ENCODE measurements around the gene DNMT3A.
"Not testable (repeated sequence)": the region's sequence is repeated elsewhere in the genome, so short reads cannot be mapped to it uniquely, and the experiment has no call there.

Gene DNMT3A

DNA sequence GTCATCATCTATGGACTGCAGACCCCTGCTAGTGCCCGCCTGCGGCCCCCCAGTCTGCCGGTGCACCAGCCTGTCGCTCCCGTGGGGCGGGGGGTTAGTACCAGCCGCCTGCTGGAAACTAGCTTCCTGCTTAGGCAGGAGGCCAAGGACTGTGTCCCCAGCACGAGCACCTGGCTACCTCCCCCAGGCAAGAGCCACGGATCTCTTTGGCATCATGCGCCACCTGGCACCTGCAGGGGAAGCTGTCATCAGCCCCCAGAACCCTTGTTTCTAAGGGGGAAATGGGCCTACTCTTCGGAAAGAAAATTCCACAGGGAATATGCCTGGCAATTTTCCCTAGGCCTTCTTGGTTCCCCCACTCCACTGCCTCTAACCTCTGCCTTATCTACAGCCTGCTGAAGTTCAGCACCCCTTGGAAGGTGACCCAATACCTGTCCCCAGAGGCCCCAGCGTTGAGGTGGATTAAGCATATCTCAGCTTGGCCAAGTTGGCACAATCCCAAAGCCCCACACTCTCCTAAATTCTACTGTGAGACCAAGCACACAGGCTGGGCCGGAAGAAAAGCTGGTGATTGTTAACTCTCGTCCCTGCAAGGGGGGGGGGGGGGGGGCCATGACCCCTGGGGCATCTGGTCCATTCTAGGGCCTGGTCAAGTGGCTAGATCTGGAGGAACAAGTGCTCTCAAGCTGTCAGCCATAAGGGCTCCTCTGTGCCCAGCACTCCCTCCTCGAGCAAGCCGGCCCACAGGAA is 111.4 kb downstream of the DNMT3A start:
- DNase-seq = no peak

DNA sequence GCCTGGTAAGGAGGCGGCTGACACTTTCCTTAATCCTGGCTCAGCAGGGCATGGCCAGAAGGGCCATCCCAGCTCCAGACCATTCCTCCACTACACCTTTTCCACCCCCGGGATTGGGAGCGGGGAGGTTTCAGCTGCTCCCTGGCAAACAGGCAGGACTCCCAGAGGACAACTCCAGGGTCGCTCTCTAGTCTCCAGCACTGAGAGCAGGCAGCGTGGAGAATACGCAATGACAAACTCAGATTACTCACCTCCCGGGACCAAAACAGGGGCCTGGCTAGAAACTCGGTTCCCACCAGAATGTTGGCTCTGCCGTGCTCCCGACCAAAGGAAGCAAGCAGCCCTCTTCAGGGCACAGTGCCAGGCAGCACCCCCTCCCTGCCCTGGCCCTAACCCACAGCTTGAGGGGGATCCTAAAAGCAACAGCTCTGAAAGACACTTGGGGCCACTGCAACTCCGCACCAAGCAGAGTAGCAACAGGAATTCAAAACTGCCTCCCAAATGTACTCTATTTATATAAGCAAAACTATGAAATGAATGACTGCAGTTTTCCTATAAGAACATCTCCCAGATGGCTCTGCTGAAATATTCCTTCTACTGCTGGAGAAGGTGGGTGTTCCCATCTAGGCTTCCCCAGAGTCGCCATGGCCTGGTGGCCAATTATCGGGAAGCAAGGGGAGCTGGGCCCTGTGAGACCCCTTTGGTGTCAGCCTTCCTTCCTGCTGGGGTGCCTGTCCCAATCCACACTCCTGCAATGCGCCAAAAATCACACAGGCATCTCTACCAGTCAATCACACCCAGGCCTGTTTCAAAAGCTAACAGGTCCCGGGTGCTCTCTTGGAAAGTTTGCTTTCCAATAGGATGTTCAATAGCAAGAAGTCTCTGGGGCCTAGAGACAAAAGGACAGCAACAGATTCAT is 112.2 kb downstream of the DNMT3A start:
- DNase-seq = peak; percentile 54

DNA sequence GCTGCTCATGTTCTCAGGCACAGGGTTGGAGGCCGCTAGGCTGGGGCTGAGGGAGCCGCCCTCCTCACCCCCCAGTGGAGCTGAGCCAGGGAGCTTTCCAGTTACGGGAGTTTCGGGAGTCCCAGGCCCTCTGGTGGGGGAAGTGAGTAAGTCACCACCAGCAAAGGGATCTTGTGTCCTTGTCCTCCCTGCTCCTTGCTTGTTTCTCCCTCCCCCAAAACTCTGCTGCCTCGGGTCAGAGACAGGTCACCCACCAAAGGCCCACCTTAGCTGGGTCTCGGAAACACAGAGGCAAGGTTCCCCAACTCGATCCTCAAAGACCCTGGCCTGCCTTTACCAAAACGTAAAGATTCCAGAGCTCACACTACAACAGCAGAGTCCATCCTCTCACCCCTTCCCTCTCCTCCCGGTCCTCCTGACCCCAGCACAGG is 112.9 kb downstream of the DNMT3A start:
- peak; percentile 86 for DNase-seq

DNA sequence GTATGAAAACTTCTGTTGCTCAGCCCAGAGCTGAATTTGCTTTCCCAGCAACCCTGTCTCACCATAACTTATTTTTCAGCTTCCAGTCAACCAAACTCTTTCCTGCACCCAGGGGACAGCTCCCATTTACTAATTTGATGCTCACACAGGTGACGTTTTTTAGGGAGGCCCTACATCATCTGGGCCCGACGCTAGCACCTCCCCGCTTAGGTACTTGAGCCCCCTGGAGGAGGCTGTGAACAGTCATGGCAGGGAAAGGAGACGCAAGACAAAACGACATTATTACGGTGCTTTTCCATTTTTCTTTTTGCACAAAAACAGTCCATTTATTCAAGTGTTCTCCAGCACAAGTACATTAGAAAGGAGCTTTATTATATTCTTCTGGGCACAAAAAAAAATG is 114.1 kb downstream of the DNMT3A start:
- no peak for DNase-seq

DNA sequence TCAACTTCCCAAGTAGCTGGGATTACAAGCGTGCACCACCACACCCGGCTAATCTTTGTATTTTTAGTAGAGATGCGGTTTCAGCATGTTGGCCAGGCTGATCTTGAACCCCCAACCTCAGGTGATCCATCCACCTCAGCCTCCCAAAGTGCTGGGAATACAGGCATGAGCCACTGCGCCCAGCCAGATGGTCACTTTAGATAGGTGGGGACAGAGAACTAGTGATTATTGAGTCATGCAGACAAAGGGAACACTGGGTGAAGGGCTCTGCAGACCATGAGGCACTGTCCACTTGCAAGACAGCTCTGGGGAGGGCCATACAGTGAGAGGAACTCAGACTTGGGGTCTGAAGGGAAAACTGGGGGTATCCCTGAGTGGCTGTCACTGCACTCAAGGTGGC is 114.9 kb downstream of the DNMT3A start:
- DNase-seq = no peak

DNA sequence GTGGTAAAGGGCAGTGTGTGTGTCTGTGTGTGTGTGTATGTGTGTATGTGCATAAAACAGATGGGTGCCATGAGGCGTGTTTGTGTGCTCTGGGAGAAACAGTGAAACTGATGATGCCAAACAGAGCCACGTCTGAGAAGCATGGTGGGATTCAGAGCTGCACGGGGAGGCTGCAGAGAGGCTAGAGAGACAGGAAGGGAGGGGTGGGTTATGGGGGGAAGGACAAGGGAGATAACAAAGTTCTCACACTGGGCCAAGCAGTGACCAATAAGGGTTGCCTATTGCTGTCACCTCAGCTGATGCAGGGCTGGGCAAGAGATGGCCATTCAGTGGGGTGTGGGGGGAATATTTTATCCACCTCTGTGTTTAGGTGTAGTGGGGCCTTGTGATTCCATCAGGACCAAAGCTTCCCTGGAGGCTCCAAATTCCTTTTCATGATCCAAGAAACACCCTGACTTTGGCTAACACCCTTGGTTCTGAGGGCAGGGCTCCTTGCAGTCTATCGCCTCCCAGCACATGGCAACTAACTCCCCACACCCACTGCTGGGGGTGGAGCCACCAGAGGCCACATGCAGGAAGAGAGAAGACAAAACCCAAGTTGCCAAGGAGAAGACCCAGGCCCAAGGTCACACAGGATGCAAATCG is 119.1 kb downstream of the DNMT3A start:
- no peak for DNase-seq

DNA sequence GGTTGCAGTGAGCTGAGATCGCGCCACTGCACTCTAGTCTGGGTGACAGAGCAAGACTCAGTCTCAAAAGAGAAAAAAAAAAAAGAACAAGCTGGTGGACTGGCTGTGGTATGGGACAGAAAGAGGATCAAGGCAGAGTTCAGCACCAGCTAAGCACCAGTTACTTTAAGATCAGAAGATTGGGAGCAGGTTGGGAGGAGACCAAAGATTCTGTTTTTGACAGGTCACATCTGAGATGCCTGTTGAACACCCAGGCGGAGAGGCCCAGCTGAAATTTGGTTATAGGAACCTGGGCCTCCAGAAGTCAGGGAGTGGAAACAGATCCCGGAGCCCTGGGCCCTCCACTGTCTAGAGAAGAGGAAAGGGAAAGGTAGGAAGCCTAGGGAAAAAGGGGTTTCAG is 120.1 kb downstream of the DNMT3A start:
- no peak for DNase-seq

DNA sequence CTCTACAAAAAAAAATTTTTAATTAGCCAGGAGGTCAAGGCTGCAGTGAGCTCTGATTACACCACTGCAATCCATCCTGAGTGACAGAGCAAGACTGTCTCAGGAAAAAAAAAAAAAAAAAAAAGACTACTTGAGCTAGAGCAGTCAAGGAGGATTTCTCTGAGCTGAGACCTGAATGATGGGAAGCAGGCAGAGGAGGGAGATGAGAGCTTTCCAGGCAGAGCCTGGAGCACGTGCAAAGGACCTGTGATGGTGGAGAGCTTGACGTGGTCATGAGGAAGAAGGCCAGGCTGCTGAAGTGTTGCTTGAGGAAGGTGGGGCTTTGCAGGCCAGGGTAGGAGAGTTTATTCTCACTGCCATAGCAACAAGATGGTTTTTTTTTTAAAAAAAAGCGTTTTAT is 121.4 kb downstream of the DNMT3A start:
- DNase-seq = no peak

DNA sequence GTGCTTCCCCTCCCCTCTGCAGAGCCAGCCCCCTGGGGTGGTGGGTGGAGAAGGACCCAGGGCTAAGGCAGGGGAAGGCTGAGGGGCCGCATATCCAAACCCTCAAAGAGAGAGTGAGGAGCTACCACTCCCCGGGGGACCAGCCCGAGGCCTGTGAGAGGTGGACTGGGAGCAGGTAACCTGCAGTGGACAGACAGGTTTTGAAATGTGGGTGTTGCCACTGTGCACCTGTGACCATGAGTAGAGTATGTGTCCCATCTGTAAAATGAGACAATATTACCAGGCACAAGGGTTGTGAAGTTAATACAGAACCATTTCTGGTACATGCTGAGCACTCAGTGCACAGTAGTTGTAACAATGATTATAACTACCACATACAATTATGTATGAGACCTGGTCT is 122.1 kb downstream of the DNMT3A start:
- DNase-seq = no peak

DNA sequence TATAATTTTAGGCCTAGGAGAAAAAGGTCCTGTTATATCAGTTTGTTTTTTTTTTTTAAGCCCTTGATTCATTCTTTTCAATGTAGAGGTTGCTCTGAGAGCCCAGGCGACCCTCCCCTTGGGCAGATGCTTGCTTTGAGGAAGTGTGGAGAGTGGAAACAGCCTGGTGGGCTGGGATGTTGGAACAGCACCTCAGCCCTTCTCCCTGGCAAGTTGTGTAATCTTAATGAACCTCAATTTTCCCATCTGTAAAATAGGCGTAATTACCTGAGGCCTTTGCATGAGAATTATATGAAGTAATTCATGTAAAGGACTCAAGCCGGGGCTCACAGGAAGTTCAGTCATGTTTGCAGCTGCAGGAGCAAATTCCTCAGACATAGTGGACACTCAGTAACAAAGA is 123.6 kb downstream of the DNMT3A start:
- DNase-seq = no peak

DNA sequence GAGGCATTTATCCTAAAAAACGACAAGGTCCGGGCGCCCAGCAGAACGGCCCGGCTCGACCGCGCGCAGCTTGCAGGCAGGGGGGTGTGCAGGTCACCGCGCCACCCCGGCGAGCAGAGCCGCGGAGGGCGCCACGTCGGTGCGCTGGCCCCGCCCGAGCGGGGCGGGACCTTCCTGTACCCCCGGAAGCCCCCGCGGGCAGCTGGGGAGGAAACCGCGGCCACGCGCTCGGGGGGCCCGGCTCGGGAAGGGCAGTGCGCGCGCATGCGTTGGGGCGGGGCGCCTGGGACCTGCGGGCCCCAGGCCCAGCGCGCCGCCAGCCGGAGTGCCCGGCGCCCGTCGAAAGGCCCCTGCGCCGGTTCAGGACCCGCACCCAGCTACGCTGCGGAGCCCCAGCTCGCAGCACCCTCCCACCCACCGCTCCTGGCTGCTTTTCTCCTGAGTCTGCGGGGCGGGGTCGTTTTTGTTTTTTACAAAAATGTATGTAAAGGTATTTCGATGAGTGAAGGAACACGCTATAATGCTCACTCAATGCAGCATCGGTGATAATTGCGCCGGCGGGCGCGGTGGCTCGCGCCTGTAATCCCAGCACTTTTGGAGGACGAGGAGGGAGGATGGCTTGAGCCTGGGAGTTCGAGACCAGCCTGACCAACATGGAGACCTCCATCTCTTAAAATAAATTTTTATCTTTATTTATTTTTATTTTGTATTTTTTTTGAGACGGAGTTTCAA is 125.6 kb downstream of the DNMT3A start:
- DNase-seq = peak; percentile 72

DNA sequence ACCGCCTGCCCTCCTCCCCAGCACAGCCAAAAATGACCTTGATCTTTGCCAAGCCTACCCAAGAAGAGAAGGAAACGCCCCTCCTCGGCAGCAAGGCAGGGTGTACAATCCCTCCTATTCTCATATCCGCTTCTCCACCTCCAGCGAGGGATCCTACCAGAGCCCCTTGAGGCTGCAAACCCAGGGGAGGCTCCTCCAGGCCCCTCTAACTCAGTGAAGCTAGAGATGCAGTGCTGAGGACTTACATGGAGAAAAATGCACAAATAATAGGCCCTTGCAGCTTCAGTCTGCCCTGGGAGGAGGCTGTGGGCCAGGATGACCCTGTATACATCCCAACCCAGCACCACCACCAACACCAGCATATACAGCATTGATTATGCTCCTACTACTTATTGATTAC is 126.5 kb downstream of the DNMT3A start:
- DNase-seq = no peak

DNA sequence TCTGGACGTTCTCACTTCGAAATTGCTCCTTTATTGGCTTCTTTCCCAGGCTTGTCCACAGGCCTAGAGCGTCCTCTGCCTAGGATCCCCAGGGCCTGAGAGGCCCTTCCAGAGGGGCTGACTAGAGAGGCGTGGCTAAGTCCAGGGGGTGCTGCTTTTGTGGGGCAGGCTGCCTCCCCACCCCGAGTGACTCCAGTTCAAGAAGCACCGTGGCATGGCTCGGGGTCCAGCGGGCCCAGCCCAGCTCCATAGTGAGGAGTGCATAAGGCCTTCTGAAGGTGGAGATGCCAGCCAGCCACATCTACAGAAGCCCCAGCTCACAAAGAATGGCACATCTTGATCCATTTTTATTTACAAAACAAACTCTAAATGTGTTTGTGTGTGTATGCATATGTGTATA is 128.5 kb downstream of the DNMT3A start:
- no peak for DNase-seq

DNA sequence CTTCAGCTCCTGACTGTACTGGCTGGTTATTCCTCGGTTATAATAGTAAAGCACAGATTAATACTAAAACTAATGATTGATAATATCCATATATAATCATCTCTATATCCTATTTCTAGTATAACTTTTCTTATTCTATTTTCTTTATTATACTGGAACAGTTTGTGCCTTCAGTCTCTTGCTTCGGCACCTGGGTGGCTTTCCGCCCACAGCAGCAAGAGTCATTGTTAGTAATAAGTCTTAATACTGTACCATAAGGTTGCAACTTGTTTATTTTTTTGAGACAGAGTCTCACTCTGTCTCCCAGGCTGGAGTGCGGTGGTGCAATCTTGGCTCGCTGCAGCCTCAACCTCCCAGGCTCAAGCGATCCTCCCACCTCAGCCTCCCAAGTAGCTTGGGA is 130.8 kb downstream of the DNMT3A start:
- DNase-seq = not testable (repeated sequence)

DNA sequence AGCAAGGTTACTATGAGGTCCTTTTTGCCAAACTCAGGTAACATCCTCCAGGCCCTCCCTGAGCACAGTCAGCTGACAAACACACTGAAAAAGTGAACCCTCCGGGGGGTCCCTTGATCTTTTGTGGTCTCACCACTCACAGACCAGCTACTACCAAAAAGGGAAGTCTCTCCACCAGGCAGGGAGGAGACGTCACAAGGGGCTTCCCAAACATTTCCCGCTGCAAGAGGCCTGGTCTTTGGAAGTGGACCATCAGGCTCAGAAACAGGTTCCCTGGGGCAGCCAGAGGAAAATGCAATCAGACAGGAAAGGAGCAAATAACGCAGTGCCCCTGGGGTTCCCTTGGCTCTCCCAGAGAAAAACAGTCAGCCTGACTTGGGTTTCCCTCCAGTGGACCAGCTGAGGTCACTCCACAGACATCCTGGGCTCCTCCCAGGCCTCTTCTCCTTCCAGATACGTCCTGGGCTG is 134.6 kb downstream of the DNMT3A start:
- no peak for DNase-seq

DNA sequence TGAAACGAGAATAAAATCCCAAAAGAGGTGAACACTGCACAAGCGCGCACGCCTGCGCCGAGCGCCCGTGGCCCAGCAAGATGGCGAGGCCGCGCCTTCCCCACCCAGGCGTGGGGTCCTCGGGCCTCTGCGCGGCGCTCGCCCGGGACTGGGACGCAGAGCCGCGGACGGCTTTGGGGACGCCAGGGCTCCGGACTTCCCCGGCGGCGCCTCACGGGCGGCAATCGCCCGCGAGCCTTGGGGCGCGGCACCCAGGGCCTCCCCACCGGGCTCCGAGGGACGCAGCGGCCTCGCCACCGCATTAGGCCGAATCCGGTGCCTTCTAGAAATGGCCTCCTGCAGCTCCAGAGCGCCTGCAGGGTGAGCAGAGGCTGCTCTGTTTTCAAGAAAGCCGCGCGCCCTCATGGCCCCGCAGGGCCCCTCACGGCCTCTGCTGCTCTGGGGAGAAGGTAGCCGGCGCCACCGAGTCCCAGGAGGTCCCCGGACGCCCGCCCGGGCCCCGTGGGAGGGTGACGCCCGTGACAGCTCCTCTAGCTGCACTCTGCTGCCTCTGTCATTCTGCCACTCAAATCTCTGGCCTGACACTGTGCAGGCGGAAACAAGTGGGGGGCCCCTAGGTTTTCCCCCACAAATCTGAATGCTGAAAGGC is 137.4 kb downstream of the DNMT3A start:
- peak; percentile 25 for DNase-seq

DNA sequence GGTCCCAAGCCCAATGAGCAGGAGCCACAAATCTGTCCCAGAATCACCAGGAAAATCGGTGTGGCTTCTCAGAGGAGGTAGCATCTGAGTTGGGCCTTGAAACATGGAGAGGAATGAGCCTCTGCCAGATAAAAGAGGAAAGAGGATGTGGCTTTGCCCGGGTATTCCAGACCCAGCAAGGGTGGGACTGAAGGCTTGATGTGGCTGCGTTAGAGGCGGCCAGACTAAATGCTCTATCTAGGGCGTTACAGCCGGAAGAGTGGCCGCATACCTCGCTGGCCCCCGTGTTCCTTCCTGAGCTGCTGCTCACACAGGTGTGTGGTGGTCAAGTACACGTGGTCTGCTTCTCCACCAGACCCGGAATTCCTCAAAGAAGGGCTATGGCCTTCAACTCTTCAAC is 139.4 kb downstream of the DNMT3A start:
- no peak for DNase-seq

DNA sequence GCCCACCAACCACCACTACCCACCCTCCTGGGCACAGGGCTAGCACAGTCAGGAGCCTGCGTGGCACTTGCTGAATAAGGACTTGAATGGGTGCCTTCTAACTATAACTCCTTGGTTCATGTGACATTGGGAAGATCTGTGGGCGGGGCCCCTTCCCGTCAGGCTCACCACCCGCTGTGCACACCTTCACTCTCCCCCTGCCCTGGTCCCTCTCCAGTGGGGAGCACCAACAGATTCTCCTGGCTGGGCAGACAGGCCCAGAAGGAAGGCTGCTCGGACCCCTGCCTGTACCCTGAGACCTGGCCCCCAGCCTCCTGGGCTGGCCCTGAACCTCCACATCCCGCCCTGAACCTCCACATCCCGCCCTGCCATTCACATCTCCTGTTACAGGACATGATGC is 139.9 kb downstream of the DNMT3A start:
- DNase-seq = no peak

DNA sequence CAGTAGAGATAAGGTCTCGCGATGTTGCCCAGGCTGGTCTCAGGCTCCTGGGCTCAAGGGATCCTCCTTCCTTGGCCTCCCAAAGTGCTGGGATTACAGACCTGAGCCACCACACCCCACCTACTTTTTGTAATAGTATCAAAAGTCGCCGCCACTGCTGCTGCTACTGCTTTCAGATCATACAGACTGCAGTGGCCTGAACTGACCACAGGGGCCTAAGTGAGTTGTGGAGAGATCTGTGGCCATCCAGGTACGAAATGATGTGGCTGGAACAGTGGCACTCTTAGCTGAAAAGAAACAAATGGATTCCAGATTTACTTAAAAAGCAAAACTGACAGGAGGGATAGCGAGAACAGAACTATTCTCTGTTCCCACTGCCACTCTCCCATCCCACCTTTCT is 140.5 kb downstream of the DNMT3A start:
- DNase-seq = no peak

DNA sequence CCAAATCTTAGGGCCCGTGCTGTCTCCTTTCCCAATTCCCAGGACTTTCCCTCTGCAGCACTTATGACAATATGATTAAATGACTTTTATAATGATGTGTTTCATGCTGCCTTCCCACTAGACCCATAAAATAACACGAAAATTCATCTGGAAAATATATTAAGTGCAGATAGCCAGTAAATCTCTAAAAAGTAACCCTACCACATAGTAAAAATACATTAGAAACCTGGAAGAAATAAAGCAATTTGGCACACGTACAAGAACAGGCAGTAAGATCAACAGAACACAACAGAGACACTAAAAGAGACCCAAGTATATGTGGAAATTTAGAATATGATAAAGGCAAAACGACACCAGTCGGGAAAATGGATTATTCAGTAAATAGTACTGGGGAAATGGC is 143.1 kb downstream of the DNMT3A start:
- no peak for DNase-seq

DNA sequence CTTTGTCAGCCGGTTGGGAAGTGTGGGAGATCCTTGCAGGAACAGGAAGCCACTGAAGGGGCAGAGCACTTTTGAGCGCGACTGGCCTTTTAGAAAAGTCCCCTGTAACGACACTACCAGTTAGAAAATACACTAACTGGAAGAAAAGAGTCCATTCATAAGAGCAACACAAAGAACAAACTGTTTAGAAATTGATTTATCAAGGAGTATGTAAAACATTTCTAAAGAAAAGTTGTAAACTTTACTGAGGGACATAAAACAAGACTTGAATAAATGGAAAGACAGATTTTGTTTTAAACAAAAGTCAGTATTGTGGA is 143.6 kb downstream of the DNMT3A start:
- no peak for DNase-seq

Measured in fibroblast of skin of back (primary cell).